IPS-20b (cell line): ENCODE results near the gene OGFOD2.

Experiments used
- H3K27ac ChIP-seq: one replicate; pipeline ENCODE4 v1.5.1; 2013; ENCODE audit warnings: low read length
- H3K27me3 ChIP-seq: 2 replicates; pipeline ENCODE4 v1.6.1; 2013; ENCODE audit warnings: mild to moderate bottlenecking, low read length, inconsistent platforms; ENCODE audit not compliant: insufficient read depth
- H3K36me3 ChIP-seq: 2 replicates; pipeline ENCODE4 v1.6.1; 2013; ENCODE audit warnings: low read depth, mild to moderate bottlenecking, inconsistent platforms, low read length, moderate library complexity; ENCODE audit not compliant: insufficient read depth
- H3K4me1 ChIP-seq: 2 replicates; pipeline ENCODE4 v1.6.1; 2013; ENCODE audit warnings: mild to moderate bottlenecking, control low read depth, inconsistent platforms, low read length, moderate library complexity; ENCODE audit not compliant: insufficient read depth
- H3K4me3 ChIP-seq: 2 replicates; pipeline ENCODE4 v1.5.1; 2013; ENCODE audit warnings: mild to moderate bottlenecking, low read length, inconsistent platforms
- H3K9ac ChIP-seq: 2 replicates; pipeline ENCODE4 v1.6.1; 2013; ENCODE audit warnings: low read depth, mild to moderate bottlenecking, inconsistent platforms, low read length, moderate library complexity
- H3K9me3 ChIP-seq: 2 replicates; pipeline ENCODE4 v1.6.1; 2013; ENCODE audit warnings: mild to moderate bottlenecking, low read depth, low read length, inconsistent platforms; ENCODE audit not compliant: insufficient read depth

Gene OGFOD2

DNA sequence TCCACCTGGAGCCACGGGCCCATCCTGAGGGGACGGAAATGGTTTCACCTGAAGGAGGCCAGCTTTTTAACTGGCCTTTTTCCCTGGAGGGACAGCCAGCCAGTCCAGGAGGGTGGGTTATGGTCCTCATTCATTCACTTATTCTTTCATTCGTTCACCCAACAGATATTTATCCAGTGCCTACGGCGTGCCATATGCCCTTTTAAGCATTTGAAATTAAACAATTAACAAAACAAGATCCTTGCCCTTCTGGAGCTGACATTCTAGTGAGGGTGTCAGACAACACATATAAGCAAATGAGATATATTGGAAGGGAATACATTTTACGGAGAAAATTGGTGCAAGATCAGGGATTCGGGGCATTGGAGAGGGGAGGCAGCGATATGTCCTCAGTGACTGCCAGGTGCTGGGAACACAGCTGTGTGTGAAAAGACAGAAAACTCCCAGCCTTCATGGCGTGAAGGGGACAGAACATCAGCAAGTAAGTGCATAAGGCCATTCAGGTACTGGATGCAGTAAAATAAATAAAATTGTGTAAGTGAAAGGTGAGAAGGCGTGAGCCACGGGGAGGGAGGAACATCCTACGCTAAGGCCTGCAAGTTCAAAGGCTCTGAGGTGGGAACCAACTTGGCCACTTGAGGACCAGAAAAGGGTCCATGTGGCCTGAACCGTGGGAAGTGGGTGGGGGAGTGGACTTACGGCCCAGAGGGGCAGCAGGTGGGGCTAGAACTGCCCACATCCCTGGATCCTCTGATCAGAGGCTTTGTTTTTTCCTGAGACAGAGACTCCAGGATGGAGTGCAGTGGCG is 8.1 kb upstream of the OGFOD2 start:
- H3K9ac ChIP-seq, result no peak overlapping the region
- H3K36me3 ChIP-seq, result no peaks in the 10 kb centered on the region
- peaks cover 15% of the 10 kb centered on the region; the same call in 1 of the 2 replicates for H3K27me3 ChIP-seq
- H3K9me3 ChIP-seq, result no peaks in the 10 kb centered on the region
- no peak overlapping the region for H3K27ac ChIP-seq
- peak overlapping the region; percentile 33; the same call in 1 of the 2 replicates for H3K4me3 ChIP-seq
- H3K4me1 ChIP-seq, result peaks cover 7% of the 10 kb centered on the region; the same call in 1 of the 2 replicates

DNA sequence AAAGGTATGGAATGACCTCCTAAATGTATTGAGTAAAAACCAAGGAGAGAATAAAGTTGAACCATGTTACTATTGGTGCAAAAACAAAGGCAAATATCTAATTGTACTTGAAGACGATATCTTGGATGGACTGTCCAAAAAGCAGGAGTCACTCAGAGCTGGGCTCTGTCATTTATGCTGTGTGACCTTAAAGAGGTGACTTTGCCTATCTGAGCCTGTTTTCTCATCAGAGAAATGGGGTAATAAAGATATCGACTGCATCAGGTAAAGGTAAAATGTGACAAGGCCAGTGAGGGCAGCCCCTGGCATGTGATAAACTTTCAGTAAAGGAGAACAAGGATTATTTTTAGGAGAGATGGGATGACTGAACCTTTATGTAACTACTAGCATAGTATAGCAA is 6.9 kb upstream of the OGFOD2 start:
- Histone ChIP-seq H3K36me3 (no peaks in the 10 kb centered on the region), H3K4me1 (peaks cover 7% of the 10 kb centered on the region; the same call in 1 of the 2 replicates), H3K9me3 (no peaks in the 10 kb centered on the region), H3K27ac (no peak overlapping the region), H3K9ac (no peak overlapping the region), H3K27me3 (peaks cover 15% of the 10 kb centered on the region; the same call in 1 of the 2 replicates), H3K4me3 (no peak overlapping the region)

GRCh38 chr12:122969676-122970075 is 5.4 kb upstream of the OGFOD2 start:
- peaks cover 12% of the 10 kb centered on the region; the same call in 1 of the 2 replicates for H3K27me3 ChIP-seq
- no peaks in the 10 kb centered on the region for H3K36me3 ChIP-seq
- no peak overlapping the region for H3K4me3 ChIP-seq
- H3K9ac ChIP-seq, result no peak overlapping the region
- peaks cover 3% of the 10 kb centered on the region; the same call in 1 of the 2 replicates for H3K4me1 ChIP-seq
- H3K9me3 ChIP-seq, result no peaks in the 10 kb centered on the region
- H3K27ac ChIP-seq, result no peak overlapping the region

DNA sequence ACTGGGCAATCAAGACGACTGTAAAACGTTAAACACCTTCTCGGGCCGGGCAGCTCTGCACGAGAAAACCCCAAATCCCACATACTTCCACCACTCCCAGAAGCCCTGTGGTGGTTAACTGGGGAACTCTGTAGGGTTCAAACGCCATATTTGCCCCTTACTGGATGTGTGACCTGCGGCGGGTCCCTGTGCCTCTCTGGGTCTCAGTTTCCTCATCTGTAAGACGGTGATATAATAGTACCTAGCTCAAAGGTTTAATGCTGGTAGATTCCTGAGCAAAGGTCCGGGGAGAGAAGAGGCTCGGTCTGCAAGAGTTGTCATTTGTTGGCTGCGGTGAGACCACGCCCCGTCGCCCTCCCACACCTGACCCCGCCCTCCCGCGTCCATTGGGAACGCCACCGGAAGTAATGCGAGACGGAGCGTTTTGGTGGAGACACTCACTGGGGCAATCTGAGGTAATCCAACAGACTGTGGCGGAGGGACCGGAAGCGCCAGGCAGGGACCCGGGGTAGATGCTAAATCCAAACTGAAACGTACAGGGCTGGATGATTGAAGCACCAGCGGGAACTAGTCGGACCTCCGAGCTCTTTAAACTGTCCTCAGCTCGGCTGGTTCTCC is 661 bp upstream of the OGFOD2 start:
- Histone ChIP-seq H3K4me1 (no peaks in the 10 kb centered on the region), H3K9me3 (no peaks in the 10 kb centered on the region), H3K27me3 (no peaks in the 10 kb centered on the region; the same call in 1 of the 2 replicates), H3K4me3 (peak overlapping the region; percentile 97), H3K9ac (peak overlapping the region; percentile 99), H3K27ac (peak overlapping the region; percentile 91), H3K36me3 (peaks cover 9% of the 10 kb centered on the region; the same call in 1 of the 2 replicates)

DNA sequence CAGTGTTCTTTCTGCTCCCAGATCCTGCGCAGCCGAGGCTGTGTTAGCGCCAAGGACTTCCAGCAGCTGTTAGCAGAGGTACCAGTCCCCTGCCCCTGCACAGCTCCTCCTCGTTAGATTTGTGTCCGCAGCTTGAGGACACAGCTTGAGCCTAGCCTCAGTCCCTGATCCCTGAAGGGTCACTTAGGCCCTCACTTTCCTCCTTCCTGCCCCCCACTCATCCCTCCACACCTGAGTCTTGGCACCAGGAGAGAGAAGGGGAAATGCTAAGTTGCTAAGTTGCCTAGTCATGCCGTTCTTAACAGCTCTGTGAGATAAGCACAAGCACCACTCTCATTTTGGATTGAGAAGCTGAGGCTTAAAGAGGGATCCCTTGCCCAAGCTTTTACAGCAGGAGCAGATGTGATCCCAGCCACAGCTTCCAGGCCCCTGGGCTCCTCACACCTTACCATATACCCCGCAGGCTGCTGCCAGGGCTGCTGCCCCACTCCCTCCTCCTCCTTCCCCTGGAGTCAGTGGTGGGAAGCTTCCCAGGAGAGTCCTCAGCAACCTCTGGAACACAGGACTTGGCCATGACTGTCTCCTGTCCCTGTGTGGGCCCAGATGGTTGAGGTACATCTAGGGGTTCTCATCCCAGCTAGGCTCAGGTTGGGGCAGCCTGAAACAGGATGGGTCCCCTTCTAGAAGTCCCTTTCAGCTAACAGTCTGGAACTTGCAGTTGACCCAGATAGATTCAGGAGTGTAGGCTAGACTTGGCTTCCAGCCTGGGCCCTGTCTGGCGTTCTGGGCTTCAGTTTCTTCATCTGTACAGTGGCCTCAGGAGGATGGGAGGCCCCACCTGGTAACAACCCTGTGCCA is 975 bp downstream of the OGFOD2 start:
- H3K9ac ChIP-seq, result peak overlapping the region; percentile 99
- no peaks in the 10 kb centered on the region for H3K4me1 ChIP-seq
- peaks cover 9% of the 10 kb centered on the region; the same call in 1 of the 2 replicates for H3K36me3 ChIP-seq
- no peaks in the 10 kb centered on the region; the same call in 1 of the 2 replicates for H3K27me3 ChIP-seq
- H3K27ac ChIP-seq, result no peak overlapping the region
- no peaks in the 10 kb centered on the region for H3K9me3 ChIP-seq
- peak overlapping the region; percentile 97 for H3K4me3 ChIP-seq

DNA sequence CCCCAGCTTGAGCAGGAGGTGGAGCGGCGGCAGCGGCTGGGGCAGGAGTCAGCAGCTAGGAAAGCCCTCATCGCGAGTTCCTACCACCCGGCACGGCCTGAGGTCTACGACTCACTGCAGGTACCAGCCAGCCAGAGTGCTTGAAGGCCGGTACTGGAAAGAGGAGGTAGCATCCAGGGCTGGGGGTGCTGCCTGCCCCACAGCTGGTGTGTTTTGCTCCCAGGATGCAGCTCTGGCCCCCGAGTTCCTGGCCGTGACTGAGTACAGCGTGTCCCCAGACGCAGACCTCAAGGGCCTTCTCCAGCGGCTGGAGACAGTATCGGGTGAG is 1.6 kb downstream of the OGFOD2 start:
- Histone ChIP-seq H3K9me3 (no peaks in the 10 kb centered on the region), H3K9ac (no peak overlapping the region), H3K4me3 (no peak overlapping the region), H3K4me1 (no peaks in the 10 kb centered on the region), H3K27ac (no peak overlapping the region), H3K27me3 (no peaks in the 10 kb centered on the region; the same call in 1 of the 2 replicates), H3K36me3 (peaks cover 9% of the 10 kb centered on the region; the same call in 1 of the 2 replicates)

GRCh38 chr12:122977153-122977552 is 2.1 kb downstream of the OGFOD2 start:
- no peaks in the 10 kb centered on the region for H3K4me1 ChIP-seq
- H3K4me3 ChIP-seq, result no peak overlapping the region
- no peaks in the 10 kb centered on the region; the same call in 1 of the 2 replicates for H3K27me3 ChIP-seq
- H3K9ac ChIP-seq, result no peak overlapping the region
- peaks cover 12% of the 10 kb centered on the region; the same call in 1 of the 2 replicates for H3K36me3 ChIP-seq
- H3K27ac ChIP-seq, result no peak overlapping the region
- no peaks in the 10 kb centered on the region for H3K9me3 ChIP-seq

- H3K4me1 ChIP-seq, result no peaks in the 10 kb centered on the region
- H3K9ac ChIP-seq, result no peak overlapping the region
Observed at GRCh38 chr12:122977655-122978392, 2.8 kb downstream of the OGFOD2 start.

GRCh38 chr12:122978507-122978955 is 3.5 kb downstream of the OGFOD2 start:
- H3K9ac ChIP-seq, result no peak overlapping the region
- peaks cover 22% of the 10 kb centered on the region; the same call in 1 of the 2 replicates for H3K36me3 ChIP-seq
- H3K9me3 ChIP-seq, result no peaks in the 10 kb centered on the region
- no peaks in the 10 kb centered on the region; the same call in 1 of the 2 replicates for H3K27me3 ChIP-seq
- H3K4me1 ChIP-seq, result no peaks in the 10 kb centered on the region
- H3K27ac ChIP-seq, result no peak overlapping the region
- H3K4me3 ChIP-seq, result no peak overlapping the region

More at GRCh38 chr12:122977655-122978392, 2.8 kb downstream of the OGFOD2 start:
- Histone ChIP-seq H3K27ac (no peak overlapping the region), H3K36me3 (peaks cover 18% of the 10 kb centered on the region; the same call in 1 of the 2 replicates), H3K9me3 (no peaks in the 10 kb centered on the region), H3K27me3 (no peaks in the 10 kb centered on the region; the same call in 1 of the 2 replicates), H3K4me3 (no peak overlapping the region)

- H3K9me3 ChIP-seq, result no peaks in the 10 kb centered on the region
- peak overlapping the region; percentile 87 for H3K4me3 ChIP-seq
- H3K27ac ChIP-seq, result no peak overlapping the region
- H3K36me3 ChIP-seq, result peaks cover 22% of the 10 kb centered on the region; the same call in 1 of the 2 replicates
- H3K4me1 ChIP-seq, result no peaks in the 10 kb centered on the region
- H3K9ac ChIP-seq, result peak overlapping the region; percentile 88; the same call in 1 of the 2 replicates
- no peaks in the 10 kb centered on the region; the same call in 1 of the 2 replicates for H3K27me3 ChIP-seq
Observed at GRCh38 chr12:122979001-122979907, 4.2 kb downstream of the OGFOD2 start.
